GM18507 (cell line): ENCODE results near the gene GAS6.
"Not testable (repeated sequence)": the region's sequence is repeated elsewhere in the genome, so short reads cannot be mapped to it uniquely, and the experiment has no call there.

ENCODE experiments used
- DNase-seq: peaks from one replicate; pipeline ENCODE4 v3.0.0; 2011; ENCODE audit warnings: low read depth; ENCODE audit not compliant: insufficient read length; ENCODE audit errors: extremely low spot score
- FAIRE-seq: peaks from 2 replicates; lab custom pipeline; 2011; peaks lifted over from hg19 to GRCh38; lab: Jason Lieb, UNC

GAS6 gene

GRCh38 chr13:113800576-113800926, 63.3 kb downstream of the GAS6 start:
- DNase-seq (no peak), FAIRE-seq (no peak)

DNA sequence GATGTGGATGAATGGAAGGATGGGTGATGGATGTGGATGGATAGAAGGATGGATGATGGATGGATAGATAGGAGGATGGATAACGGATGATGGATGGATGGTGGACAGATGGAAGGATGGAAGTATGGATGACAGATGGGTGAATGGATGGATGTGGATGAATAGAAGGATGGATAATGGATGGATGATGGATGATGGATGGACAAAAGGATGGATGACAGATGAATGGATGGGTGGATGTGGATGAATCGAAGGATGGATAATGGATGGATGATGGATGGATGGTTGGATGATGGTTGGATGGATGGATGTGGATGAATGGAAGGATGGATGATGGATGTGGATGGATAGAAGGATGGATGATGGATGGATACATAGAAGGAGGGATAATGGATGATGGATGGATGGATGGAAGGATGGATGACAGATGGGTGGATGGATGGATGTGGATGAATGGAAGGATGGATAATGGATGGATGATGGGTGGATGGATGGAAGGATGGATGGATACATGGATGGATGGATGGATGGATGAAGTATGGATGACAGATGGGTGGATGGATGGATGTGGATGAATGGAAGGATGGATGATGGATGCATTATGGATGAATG, 65.6 kb downstream of the GAS6 start:
- FAIRE-seq = no peak
- DNase-seq = no peak

- FAIRE-seq (no peak), DNase-seq (no peak)
Observed at GRCh38 chr13:113796964-113797676, 66.8 kb downstream of the GAS6 start.

- no peak for DNase-seq
- no peak for FAIRE-seq
Observed at GRCh38 chr13:113796211-113796963, 67.5 kb downstream of the GAS6 start.

DNA sequence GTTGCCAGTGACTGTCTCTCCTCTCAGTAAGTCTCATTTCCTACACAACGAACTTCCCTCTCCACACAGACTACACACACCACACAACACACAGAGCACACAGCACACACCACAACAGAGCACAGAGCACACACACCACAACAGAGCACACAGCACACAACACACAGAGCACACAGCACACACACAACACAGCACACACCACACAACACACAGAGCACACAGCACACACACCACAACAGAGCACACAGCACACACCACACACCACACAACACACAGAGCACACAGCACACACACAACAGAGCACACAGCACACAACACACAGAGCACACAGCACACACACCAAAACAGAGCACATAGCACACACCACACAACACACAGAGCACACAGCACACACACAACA, 68.5 kb downstream of the GAS6 start:
- FAIRE-seq, DNase-seq: not testable (repeated sequence)

DNA sequence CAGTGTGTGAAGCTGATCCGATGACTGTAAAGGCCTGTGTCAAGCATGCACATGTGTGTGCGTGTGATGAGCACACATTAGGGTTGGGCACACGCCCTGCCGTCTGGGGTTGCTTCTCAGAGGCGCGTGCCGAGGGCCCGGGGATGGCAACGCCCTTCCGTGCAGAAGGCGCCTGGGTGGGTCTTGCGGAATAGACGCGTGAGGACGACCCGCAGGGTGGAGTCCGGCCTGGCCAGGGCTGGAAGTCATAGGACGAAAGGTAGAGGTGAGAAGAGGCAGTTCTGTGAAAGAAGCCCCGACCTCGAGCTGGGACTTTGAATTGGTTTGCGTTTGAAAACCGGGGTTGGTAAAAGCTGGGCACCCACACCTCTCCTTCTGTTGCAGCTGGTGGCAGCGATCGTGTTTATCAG, 69.1 kb downstream of the GAS6 start:
- DNase-seq (no peak), FAIRE-seq (no peak)

GRCh38 chr13:113794086-113794485, 69.8 kb downstream of the GAS6 start:
- FAIRE-seq (no peak), DNase-seq (no peak)

- no peak for DNase-seq
- no peak for FAIRE-seq
Observed at GRCh38 chr13:113793718-113794085, 70.2 kb downstream of the GAS6 start.

GRCh38 chr13:113792886-113793717, 70.8 kb downstream of the GAS6 start:
- FAIRE-seq (no peak), DNase-seq (no peak)

GRCh38 chr13:113792236-113792770, 71.6 kb downstream of the GAS6 start:
- FAIRE-seq = no peak
- DNase-seq = no peak

DNA sequence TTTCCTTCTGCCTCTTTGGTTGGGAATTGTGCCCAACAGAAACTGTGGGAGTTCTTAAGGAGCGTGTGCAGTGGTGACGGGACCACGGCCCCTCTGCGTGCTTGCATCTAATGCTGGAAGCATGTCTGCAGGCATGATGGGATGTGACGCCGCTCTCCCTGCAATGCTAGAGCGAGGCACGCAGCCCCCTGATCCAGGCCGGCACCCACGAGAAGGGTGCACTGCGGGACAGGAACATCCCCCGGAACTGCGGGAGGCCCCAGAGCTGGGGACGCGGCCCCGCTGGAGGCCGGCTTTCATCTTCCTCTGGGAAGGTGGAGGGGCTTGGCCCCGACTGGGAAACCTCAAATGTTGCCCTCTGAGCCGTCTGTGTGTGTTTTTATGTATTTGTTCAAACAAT, 72.1 kb downstream of the GAS6 start:
- DNase-seq = no peak
- FAIRE-seq = no peak

DNA sequence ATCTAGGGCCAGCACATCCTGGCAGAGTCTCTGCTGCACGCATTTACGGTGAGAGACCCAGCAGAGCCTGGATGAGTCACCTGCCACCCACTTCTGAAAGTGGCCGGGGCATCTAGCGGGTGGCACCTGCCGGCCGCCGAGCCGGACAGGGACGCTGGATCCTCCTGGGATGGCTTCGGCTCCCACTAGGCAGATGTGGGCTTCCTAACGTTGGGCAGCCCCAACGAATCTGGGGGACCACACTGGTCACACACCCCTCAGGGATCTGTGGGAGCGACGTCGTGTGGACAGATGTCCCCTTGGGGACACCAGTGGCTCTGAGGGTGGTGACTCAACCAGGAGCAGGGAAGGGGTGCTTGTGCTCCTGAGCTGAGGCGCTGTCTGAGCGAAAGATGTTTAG, 72.7 kb downstream of the GAS6 start:
- FAIRE-seq (no peak), DNase-seq (no peak)

GRCh38 chr13:113789931-113790330, 73.9 kb downstream of the GAS6 start:
- DNase-seq, FAIRE-seq: not testable (repeated sequence)

- FAIRE-seq = no peak
Observed at GRCh38 chr13:113789167-113789566, 74.7 kb downstream of the GAS6 start.

DNA sequence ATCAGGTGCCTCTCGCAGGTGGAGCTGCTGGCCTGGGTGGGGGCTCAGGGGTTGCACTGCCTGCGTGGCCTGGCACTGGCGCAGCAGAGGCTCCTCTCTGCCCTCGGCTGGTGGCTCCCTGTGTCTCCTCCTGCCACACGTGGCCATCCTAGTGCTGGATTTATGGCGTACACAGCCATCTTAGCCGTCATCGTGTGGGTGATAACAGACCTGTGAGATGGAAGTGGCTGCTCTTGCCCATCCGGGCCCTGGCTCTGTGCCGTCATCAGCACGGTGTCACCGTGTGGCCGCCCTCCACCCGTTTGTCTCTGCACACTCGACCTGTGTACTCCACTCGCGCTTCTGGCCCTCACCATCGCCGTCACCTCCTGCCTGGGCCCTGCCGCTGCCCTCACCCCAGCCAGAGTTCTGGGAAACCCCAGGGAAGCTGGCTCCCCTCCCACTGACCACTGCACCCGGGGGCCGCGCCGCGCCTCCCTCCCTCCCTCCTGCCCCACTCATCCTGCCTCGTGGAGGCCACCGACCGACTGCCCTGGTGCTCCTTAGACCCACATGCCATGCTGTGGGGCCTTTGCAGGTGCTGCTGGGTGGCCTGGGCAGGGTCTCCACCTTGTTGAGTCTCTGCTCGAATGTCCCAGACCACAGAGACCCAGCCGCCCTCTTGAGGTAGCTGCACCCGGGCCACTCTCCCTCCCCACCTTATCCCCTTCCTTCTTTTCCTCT, 75.3 kb downstream of the GAS6 start:
- FAIRE-seq = no peak

More at GRCh38 chr13:113789167-113789566, 74.7 kb downstream of the GAS6 start:
- no peak for DNase-seq

DNA sequence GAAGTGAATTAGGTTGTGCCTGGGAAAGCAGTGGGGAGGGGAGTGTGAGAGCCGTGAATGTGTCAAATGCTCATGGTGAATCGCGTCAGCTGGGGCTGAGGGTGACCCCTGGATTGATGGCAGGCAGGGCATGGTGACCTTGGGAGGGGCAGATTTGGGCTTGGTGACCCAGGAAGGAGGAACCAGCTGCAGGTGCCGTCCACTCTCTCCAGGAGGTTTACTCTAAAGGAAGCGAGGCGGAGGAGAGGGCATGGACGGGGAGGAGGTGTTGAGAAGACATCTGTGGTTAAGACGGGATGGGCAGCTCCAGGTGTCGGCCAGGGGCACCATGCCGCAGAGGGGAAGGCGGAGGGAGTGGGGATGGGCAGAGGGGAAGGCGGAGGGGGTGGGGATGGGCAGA, 76.2 kb downstream of the GAS6 start:
- no peak for FAIRE-seq

More for the DNA sequence above, 75.3 kb downstream of the GAS6 start:
- DNase-seq = no peak

GRCh38 chr13:113786262-113786841, 77.5 kb downstream of the GAS6 start:
- no peak for DNase-seq
- FAIRE-seq = peak; percentile 21

More for the DNA sequence above, 76.2 kb downstream of the GAS6 start:
- no peak for DNase-seq
